Suprapubic skin (tissue), 4 donors: ENCODE data around the gene CHD2.
"Not testable (repeated sequence)": the region's sequence is repeated elsewhere in the genome, so short reads cannot be mapped to it uniquely, and the experiment has no call there.

Source experiments
- EP300 ChIP-seq: sonication (generic); formaldehyde crosslinking; IDR thresholded peaks from one replicate; pipeline ENCODE4 v1.6.1; 2017; ENCODE audit warnings: antibody characterized with exemption
- POLR2A ChIP-seq, 2 donors: fragments of 450-650 bp; IDR thresholded peaks; one replicate each; pipeline ENCODE4 v1.6.1; 2017; ENCODE audit warnings: antibody characterized with exemption in 2 of 2, mild to moderate bottlenecking in 2 of 2, moderate library complexity in 2 of 2
- POLR2AphosphoS5 ChIP-seq, 3 donors: sonication (generic); formaldehyde crosslinking; IDR thresholded peaks; one replicate each; pipeline ENCODE4 v1.6.1; 2017; ENCODE audit warnings: antibody characterized with exemption in 3 of 3
- TF ChIP-seq, protein P1 (sequence below), 2 donors: fragments of 200-600 bp in 1 of 2; fragments of 450-650 bp in 1 of 2; sonication (generic) in 1 of 2; IDR thresholded peaks; one replicate each; pipeline ENCODE4 v1.5.1; 2016 to 2019; ENCODE audit warnings: antibody characterized with exemption in 2 of 2, mild to moderate bottlenecking in 1 of 2, moderate library complexity in 1 of 2

DNA sequence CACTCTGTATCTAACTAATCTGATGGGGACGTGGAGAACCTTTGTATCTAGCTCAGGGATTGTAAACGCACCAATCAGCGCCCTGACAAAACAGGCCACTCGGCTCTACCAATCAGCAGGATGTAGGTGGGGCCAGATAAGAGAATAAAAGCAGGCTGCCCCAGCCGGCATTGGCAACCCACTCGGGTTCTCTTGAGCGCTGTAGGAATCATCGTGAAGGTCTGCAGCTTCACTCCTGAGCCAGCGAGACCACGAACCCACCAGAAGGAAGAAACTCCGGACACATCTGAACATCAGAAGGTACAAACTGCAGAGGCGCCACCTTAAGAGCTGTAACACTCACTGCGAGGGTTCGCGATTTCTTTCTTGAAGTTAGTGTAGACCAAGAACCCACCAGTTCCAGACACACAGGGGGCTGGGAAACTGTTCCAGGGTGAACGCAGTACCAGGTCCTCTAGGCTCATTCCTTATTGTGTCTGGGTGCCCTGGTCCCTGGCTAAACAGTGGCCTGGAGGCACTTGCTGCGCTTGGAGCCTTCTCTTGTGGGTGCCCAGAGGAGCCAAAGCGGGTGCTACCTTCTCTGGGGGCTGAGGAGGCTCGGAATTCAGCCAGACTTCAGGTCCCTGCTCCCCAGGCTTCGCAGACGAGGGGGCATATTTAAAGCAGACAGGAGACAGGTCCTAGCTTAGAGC is 132.5 kb downstream of the CHD2 start:
- not testable (repeated sequence) for TF ChIP-seq POLR2AphosphoS5 (IDR thresholded peaks at IDR 0.05); EP300; POLR2A (IDR thresholded peaks at IDR 0.05)
- TF ChIP-seq, protein P1, sequence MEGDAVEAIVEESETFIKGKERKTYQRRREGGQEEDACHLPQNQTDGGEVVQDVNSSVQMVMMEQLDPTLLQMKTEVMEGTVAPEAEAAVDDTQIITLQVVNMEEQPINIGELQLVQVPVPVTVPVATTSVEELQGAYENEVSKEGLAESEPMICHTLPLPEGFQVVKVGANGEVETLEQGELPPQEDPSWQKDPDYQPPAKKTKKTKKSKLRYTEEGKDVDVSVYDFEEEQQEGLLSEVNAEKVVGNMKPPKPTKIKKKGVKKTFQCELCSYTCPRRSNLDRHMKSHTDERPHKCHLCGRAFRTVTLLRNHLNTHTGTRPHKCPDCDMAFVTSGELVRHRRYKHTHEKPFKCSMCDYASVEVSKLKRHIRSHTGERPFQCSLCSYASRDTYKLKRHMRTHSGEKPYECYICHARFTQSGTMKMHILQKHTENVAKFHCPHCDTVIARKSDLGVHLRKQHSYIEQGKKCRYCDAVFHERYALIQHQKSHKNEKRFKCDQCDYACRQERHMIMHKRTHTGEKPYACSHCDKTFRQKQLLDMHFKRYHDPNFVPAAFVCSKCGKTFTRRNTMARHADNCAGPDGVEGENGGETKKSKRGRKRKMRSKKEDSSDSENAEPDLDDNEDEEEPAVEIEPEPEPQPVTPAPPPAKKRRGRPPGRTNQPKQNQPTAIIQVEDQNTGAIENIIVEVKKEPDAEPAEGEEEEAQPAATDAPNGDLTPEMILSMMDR (IDR thresholded peaks at IDR 0.05): not testable (repeated sequence)
